HG03095 (cell line): ENCODE results near the gene CACNG7.
"Not testable (repeated sequence)": the region's sequence is repeated elsewhere in the genome, so short reads cannot be mapped to it uniquely, and the experiment has no call there.

Experiments
- ATAC-seq: cut with Tn5 transposase; IDR thresholded peaks from one replicate; pipeline ENCODE4 v1.9.1; 2021; ENCODE audit warnings: moderate library complexity; ENCODE audit not compliant: unreplicated experiment

CACNG7 gene

DNA sequence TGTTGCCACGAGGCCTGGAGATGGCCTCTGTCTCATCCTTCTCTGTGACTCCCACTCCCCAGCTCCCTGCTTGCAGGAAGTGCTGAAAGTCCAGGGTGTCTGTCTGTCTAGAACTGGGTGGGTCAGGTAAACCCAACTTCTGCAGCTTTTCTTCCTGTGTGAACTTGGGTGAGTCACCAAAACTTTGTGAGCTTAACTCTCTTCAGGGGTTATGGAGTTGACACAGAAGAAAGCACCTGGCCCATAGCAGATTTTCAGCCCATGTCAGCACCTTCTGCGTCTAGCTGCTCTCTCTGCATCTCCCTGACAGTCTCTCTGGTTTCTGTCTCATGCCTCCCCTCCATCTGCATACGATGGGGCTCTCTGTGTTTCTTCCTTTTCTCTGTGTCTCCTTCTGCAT is 4.2 kb upstream of the CACNG7 start:
- no peak for ATAC-seq

DNA sequence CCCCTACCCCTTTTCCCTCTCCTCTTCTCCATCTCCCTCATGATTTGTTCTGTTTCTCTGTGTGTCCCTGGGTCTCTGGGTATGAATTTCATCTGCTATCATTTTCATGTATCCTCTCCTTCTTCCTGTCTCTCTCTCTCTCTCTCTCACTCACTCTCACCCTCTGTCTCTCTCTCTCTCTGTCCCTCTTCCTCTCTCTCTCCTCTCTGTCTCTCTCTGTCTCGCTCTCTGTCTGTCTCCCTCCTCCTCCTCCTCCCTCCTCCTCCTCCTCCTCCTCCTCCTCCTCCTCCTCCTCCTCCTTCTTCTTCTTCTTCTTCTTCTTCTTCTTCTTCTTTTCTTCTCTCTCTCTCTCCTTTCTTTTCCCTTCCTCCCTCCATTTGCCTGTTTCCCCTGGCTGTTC is 3.3 kb upstream of the CACNG7 start:
- no peak for ATAC-seq

DNA sequence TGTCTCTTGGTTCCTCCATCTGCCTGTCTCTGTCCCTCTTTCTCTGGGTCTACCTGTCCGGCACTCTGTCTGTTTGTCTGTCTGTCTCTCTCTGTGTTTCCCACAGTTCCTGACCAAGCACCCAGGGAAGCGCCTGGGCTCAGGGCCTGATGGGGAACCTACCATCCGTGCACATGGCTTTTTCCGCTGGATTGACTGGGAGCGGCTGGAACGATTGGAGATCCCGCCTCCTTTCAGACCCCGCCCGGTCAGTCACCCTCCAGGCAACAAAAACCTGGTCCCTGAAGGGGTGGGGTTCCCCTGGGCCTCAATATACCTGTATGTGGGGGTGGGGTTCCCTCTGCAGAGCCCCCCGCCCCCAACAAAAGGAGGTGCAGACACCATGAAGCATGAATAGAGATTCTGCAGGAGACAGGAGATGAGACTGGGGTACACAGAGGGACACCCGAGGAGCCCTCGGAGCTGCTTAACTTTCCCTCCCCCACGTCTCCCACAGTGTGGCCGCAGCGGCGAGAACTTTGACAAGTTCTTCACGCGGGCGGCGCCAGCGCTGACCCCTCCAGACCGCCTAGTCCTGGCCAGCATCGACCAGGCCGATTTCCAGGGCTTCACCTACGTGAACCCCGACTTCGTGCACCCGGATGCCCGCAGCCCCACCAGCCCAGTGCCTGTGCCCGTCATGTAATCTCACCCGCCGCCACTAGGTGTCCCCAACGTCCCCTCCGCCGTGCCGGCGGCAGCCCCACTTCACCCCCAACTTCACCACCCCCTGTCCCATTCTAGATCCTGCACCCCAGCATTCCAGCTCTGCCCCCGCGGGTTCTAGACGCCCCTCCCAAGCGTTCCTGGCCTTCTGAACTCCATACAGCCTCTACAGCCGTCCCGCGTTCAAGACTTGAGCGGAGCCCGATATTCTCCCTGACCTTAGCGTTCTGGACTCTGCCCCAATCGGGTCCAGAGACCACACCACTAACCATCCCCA is 2.6 kb upstream of the CACNG7 start:
- ATAC-seq, result no peak

DNA sequence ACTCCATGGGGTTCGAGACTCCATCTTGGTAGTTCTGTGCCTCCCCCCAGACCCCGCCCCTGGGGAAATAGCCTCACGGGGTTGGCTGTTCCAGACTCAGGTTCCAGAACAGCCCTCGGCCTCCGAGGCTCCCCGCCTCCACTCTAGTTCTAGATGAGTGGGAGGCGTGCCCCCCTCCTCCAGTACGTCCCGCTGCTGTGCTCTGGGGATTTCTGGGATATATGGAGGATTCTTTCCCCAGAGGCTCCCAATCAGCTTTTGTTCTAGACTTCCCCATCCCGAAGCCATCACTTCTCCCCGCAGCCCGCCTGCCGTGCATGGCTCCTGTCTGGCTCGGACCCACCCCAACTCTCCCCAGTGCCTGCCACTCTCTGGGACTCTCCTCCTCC is 1.9 kb upstream of the CACNG7 start:
- no peak for ATAC-seq

DNA sequence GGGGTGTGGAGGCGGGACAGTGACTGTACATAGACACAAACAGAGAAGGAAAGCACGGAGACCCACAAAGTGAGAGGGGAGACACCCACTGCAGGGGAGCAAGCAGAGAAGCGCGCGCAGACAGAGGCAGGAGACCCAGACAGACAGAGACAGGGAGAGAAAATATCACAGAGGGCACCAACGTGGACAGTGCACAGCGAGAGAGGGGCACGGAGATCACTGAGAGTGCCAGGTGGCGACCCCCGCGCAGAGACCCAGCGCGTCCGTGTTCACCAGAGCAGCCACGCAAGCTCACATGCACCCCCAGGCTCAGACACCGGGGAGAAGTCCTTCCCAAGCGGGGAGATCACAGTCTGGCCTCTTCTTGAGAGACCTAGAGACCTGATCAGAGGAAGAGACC is 1.4 kb upstream of the CACNG7 start:
- no peak for ATAC-seq

DNA sequence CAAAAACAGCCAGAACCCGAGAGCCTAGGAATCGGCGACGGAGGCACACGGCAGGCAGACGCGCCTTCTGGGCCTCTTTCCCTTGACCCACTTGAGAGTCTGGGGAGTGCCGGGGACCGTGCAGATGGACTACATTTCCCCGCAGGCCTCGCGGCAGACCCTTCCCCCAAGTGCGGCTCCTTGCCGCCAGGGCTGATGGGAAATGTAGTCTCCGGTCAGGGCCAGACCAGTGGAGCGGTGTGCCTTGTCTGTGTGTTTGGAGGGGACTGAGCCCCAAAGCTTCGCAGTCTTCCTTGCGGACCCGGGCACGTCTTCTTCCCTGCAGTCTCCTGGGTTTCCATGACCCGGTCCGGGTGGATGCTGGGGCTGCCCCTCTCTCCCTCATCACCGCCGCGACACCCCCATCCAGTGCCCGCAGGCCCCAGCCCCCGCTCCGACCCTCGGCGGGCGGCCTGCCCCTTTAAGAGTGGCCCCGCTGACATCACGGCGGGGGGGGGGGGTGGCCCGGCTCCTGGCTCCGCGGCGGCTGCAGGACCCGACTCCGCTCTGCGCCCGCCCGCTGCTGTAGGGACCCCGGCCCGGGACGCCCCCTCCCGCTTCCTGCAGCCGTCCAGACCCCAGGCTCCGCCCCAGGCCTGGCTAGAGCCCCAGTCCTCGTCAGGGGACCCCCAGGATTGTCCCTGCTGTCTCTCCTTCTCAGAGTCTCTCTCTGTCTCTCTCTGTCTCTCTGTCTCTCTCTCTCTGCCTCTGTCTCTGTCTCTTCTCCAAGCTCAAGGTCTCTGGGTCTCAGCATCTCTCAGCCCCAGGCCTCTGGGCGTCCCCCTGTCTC is 758 bp upstream of the CACNG7 start:
- no peak for ATAC-seq

DNA sequence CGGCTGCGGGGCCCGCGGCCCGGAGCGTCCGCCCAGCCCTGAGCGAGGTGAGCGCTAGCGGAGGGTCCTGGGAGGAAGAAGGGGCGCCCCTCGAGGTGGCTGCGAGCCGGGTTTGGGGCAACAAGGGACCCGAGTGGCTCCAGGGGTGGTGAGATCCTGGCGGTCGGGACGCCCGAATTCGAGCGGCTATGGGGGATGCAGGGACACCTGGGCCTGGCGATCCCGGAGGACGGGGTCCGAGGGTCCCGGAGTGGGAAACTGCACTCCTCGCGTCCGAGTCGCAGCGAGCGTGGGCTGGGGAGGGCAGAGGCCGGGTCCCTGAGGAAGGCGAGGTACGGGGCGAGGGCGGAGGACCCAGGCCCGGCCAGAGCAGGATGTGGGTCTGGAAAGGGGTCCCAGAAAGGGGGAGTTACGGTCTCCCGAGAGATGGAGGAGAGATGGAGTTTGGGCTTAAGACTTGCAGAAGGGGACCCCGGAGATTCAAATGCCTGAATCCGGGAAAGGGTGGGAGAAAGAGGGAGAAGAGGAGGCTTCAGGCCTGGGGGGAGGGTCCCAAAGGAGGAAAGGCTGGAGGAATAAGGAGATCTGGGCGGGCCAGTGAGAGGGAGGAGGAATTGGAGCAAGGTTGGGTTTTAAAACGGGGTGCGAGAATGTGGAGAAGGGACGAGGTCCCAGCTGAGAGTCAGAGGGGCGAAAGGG is 542 bp downstream of the CACNG7 start:
- no peak for ATAC-seq

DNA sequence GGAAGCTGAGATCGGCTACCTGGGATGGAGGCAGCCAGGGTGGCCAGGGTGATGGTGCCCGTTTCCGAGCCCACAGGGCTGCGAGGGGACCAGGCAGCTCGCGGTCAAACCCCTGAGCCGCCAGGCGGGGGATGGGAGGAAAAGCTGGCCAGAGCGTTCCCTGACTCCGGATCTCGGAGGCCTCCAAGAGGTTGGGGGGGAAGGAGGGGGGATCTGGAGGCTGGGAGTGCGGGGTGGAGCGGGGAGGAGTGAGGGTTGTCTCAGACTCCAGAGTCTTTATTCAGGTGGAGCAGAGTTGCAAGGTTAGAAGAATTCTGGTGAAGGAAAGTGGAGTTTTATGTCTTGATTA is 1.1 kb downstream of the CACNG7 start:
- ATAC-seq, result no peak

DNA sequence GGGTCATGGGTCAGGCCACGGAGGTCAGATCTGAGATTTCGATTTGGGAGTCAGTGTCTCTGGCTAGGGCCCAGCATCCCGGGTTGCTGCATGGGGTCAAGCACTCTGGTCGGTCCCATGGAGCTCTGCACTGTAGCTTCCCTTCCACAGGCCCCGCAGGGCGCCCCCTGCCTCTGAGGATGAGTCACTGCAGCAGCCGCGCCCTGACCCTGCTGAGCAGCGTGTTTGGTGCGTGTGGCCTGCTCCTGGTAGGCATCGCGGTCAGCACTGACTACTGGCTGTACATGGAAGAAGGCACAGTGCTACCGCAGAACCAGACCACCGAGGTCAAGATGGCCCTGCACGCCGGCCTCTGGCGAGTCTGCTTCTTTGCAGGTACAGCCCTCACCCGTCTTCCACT is 3.6 kb downstream of the CACNG7 start:
- ATAC-seq, result no peak

DNA sequence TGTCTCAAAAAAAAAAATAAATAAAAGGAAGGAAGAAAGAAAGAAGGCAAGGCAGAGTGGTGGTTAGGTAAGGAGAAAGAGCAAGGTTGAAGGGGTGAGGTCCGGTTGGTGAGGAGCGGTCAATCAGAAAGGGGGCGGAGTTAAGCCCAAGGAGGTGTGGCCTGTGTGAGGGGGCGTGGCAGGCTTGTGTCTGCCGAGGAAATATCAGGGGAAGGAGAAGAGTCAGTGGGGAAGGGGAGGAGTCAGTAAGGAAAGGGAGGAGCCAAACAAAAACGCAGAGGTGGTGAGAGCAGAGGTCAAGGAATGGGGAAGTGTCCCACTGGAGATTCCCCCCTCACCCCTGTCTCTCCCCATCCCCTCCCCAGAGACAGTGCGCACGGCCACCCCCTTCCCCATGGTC is 5.9 kb downstream of the CACNG7 start:
- no peak for ATAC-seq

DNA sequence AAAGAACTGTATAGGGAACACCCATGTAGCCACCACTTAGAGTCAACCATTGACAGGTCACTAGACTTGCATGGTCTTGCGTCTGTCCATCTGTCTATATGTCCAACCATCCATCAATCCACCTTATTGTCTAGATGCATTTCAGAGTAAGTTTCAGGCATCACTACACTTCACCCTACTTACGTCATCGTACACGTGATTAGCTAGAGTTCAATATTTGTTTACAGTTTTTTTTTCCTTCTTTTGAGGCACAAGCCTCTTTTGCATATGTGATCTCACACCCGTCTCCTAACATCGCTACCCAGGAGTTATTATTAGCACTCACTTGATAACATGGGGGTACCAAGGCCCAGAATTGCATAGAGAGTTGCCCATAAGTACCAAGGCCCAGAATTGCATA is 6.9 kb downstream of the CACNG7 start:
- ATAC-seq, result no peak

DNA sequence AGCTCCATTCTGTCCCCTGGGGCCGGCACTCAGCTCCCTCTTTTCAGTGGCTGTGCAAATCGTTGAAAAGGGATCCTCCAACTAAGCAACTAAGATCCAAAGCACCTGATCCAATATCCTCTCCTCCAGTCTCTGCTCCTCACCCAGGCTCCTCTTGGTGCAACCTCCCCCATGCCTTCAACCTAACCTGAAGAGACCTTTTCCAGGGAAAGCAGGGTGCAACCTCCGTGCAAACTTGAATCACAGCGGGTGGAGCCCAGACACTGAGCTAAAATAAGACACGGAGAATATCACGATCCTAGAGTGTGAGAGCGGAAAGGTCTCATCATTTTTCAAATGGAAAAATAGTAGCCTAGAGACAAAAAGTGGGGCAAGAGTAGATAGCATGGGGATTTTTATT is 8.3 kb downstream of the CACNG7 start:
- no peak for ATAC-seq

DNA sequence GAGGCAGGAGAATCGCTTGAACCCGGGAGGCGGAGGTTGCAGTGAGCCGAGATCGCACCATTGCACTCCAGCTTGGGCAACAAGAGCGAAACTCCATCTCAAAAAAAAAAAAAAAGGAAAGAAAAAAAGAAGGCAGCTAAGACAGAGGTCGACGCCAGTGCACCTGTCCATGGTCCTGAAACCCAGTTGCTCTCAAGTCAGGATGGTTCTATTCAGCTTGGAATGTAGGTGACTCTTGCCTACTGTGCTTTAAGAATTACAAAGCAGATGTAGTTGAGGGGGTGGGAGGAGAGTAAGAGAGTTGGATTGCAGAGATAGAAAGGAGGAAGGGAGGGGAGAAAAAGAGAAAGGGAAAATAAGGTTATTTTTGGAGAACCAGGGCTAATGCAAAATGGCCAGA is 18.7 kb downstream of the CACNG7 start:
- no peak for ATAC-seq

DNA sequence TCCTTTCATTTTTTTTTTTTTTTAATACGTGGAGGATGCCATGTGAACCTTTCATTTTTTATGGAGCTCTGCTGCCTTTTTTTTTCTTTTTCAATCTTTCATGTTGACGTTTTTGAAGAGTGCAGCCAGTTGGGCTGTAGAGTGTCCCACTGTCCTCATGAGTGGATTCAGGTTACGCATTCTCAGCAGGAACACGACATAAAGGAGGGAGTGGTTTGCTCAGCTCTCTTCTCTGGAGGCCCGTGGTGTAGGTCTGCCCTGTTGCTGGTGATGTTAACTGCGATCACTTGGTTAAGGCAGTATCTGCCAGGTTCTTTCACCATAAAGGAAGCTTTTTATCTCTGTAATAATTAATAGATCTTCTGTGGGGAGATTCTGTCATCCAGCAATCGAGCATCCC is 27.0 kb downstream of the CACNG7 start:
- ATAC-seq, result no peak

DNA sequence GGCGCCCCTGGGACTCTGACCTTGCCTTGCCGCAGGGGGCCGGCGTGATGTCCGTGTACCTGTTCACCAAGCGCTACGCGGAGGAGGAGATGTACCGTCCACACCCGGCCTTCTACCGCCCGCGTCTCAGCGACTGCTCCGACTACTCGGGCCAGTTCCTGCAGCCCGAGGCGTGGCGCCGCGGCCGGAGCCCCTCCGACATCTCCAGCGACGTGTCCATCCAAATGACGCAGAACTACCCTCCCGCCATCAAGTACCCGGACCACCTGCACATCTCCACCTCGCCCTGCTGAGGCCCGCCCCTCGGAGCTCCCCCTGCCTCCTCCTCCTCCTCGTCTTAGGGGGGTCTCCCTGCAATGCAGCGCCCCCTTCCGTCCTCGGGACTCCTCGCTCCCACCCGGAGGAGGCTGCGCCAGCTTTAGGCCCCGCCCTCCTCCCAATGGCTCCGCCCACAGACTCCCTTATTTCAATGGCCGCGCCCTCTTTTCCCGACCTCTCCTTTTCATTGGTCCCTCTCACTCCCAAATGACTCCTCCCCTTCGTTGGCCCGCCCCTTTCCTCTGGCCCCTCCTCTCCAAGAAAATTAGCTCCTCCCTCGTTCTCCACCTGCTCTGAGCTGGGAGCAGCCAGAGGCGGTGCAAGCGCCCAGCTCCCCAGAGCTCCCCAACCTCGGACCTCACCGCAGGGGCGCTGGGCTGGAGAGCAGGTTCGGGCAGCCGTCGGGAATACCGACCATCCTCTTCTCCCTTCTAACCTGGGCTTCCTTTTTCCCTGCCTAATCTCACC is 33.1 kb downstream of the CACNG7 start:
- ATAC-seq, result no peak

DNA sequence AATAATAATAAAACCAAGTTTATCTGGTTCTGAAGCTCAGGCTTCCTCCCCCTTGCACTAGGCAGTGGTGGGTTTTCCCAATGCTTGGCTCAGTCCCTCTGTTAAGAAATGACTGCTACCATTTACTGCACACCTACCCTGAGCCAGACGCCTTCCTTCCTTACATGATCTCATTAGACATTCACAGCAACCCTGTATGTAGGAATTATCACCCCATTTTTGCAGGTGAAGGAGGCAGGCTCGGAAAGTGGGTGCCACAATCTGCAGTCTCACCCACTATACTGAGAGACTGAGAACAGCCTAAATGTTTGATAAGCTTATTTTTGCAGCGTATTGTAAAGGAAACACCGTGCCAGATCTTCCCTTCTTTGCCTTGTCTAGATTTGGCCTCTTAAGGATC is 35.3 kb downstream of the CACNG7 start:
- ATAC-seq, result no peak

DNA sequence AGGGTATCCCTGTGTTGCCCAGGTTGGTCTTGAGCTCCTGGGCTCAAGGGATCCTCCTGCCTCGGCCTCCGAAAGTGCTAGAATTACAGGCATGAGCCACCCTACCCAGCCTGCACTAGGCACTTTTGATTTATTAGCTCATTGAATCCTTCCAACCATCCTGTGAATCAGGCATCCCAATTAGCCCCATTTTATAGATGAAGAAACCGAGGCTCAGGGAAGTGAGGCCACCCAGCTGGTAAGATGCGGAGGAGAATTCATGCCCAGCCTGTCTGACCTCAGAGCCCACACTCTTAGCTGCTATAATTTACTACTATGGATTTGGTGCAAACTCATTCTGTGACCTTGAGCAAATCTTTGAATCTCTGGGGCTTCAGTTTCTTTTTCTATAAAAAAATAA is 35.9 kb downstream of the CACNG7 start:
- no peak for ATAC-seq

DNA sequence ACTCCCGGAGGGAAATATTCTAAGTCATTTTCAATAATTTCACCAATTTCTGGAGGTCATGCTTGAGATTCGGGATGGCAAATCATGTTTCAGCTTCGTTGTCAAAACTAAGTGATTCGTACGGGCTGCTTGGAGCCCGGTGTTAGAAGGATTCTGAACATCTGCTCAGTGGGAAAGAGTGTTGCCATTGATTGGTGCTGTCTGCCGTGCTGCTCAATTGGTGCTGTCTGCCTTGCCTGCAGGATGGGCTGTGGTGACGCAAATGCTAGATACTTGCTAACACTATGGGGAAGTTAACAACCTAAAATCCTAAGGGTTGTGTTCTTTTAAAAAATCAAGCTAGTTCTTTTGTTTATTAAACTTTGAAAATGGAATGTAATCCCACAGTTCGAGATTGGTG is 36.4 kb downstream of the CACNG7 start:
- no peak for ATAC-seq

DNA sequence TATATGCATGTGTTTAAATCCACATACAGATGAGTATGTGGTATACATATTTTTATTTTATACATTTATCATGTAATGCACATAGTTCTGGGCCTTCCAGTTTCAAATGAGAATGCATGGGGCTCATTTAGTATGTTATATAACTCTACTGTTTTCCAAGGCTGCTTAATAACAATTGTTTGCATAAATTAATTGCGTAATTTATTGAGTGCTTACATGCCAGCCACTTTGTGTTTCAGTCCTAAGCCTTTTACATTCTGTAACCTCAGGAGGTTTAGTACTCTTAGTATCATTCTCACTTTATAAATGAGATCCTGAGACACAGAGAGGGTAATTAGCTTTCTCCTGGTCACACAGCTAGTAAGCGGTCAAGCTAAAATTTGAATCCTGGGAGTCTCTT is 36.9 kb downstream of the CACNG7 start:
- ATAC-seq, result no peak

DNA sequence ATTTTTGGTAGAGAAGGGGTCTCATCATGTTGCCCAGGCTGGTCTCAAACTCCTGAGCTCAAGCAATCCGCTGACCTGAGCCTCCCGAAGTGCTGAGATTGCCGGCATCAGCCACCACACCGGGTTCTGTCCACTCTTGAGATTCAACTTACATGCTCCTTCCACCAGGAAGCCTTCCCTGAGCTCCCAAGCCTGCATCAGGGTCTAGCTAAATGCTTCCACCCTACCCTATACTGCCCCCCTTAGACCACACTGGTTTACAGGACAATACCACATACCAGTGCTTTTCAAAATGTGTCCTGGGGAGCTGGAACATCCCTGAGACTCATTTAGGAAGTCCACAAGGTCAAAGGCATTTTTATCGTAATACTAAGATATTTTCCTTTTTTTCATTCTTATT is 38.5 kb downstream of the CACNG7 start:
- ATAC-seq, result no peak

DNA sequence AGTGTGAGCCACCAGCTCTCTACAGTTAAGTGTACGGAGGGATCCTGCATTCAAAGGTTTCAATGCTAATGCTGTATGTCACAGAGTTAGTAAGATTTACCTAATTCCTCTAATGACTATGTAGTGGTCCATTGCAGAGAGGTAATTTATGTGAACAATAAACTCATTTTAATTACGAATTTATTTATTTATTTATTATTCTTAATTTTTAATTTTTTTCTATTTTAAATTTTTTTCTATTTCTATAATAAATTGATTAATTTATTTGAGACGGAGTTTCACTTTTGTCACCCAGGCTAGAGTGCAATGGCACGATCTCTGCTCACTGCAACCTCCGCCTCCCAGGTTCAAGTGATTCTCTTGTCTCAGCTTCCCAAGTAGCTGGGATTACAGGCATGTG is 39.5 kb downstream of the CACNG7 start:
- not testable (repeated sequence) for ATAC-seq
